ENCODE results near the gene OST4.

OST4 gene

DNA sequence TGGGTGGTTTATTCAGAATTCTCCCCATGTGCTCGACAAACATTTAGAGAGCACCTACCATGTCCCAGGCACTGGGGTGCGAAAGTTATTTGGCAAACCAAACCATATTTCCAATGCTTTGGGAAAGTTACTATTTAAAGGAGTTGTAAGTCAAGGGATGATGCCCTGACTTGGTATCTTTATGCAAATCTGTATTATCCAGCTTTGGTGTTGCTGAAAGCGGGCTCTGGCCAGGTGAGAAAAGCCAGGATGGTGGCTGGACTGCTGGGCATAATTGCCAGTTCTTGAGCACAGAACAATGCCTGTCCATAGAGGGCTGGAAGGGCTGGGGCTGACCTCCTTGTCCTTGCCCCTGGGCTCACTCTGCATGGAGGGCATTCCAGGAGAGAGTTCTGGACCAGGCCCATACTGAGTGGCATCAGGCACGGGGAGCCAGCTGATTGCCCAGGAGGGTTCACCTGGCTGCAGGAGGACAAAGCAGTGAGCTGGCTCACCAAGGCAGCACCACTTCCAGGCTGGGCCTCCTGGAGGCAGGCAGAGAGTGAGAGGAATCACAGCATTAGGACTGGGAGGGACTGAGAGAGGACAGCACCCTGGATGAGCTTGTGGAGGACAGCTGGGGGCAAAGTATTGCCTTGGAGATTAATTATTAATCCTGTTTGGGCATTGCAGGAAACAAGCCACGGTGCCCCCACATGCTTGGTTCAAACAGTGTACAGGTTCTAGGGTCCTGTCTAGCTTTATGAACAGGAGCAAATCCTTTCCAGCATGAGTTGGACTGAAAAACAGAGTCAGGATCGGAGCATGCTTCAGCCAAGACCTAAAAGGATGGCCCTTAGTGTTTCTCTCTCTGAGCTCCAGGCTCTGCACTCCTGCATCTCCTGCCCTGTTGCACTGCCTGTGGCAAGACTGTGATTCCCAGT lies 22.2 kb upstream of the OST4 start:
- DNase-seq = no peak

DNA sequence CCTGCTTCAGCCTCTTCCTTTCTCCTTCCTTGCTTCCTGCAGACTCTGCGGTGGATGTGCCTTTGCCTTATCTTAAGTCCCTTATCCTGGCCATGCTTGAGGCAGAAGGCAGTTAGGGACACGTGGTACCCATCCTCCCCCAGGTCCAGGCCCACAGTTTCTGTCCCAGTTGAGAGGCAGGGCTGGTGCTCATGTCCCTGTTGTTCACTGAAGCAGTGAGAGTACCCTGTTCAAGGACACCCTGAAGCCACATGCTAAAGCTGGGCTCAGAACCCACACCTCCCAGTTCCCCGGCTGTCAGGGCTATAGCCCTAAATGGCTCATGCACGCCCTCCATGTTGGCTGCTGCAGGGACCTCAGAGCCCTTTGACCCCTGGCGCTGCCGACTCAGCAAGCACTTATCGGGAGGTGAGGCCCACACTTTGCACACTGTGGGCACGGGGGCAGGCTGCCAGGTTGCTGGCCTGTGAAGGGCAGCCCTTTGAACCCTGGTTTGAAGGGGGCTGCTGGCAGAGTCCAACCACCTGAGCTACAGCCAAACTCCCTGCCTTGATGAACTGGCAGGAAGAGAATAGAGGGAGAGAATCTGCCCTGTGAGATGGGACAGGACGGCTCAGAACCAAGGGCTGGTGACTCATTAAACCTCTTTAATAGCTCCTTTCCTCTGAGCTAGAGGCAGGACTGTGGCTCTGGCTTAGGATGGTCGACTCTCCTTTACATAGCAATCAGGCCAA lies 21.4 kb upstream of the OST4 start:
- no peak for DNase-seq

DNA sequence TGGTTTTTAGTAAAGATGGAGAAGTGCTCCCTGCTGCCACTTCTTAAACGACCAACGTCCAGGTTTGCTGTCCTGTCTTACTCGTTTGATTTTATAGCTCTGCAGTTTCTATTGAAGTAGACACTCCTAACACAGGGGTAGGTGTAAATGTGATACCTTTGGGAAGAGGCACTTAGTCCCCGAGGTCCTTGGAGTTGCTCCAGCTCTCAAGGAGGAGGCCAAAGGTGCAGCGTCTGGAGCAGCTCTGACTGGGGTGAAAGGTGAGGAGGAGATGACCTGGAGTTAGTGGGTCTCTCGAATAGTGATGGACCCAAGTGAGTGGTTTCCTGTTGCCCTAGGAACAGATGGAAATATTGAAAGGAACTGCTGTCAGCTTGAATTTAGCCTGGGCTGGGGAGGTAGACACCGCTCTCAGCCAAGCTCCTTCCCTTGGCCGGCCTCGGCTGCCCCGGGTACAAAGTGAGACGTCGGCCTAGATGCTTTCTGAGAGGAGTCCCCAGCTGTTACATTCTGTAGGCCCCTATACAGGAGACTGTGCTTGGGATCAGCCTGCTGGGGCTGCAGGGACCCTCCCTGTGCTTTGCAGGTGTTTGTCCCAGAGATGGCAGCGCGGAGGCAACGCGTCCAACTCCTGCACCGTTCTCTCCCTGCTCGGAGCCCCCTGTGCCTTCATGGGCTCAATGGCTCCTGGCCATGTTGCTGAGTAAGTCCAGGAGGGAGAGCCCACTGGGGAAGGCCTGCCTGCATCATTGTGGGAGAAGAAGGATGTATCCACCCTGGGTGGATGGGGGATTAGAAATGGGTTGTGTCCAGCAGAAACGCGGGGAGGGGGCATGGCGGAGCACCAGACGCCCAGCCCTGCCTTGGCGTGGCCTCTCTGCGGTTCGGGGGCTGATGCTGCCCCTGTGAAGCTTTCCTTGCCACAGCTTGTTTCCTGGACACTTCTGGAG lies 20.6 kb upstream of the OST4 start:
- DNase-seq = no peak

DNA sequence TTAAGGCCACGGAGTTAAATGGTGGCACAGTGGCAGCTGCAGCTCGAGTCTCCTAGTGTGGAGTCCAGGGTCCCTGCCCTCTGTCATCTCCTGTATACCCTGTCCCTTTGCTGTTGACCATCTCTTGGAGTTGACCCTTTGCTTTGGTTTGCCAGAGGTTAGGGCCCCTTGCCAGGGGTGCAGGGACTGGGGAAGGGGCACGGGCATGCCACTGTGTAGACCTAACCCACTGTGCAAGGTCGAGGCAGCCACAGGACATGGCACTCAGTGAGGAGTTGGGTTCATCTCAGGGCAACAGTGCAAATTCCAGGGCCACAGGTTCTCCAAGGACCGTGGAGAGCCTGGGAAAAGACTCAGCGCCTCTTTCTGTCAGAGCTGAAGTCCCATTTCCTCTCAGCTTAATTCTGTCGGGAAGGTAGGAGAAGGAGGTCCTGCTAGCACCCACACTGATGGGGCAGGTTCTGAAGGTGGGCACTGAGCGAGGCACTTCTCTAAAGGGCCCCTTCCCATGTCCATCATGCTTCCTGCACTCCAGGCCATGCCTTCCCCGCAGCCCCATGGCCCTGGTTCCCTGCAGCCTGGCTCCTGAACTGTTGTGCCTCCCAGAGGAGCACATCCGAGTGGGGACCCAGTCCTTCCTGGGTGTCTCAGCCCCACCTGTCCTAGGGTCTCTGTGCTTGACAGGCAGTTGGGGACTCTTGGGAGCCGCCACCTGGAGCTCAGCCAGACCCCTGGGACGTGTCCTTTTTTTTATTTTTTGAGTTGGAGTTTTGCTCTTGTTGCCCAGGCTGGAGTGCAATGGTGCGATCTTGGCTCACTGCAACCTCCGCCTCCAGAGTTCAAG lies 17.9 kb upstream of the OST4 start:
- no peak for DNase-seq

DNA sequence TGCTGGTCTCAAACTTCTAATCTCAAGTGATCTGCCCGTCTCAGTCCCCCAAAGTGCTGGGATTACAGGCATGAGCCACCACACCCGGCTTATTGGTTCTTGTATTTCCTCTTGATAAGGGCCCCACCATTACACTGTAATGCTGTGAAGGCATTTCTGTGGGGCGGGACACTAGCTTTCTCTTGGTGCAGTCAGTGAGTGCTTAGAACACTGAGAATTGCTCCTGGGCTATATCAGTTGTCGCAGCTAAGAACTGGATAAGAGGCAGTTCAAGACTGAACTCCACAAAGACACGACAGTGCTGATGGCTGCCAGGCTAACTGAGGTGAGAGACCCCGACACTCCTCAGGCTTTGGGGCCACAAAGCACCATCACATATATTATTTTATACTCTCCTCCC lies 17.2 kb upstream of the OST4 start:
- no peak for DNase-seq

DNA sequence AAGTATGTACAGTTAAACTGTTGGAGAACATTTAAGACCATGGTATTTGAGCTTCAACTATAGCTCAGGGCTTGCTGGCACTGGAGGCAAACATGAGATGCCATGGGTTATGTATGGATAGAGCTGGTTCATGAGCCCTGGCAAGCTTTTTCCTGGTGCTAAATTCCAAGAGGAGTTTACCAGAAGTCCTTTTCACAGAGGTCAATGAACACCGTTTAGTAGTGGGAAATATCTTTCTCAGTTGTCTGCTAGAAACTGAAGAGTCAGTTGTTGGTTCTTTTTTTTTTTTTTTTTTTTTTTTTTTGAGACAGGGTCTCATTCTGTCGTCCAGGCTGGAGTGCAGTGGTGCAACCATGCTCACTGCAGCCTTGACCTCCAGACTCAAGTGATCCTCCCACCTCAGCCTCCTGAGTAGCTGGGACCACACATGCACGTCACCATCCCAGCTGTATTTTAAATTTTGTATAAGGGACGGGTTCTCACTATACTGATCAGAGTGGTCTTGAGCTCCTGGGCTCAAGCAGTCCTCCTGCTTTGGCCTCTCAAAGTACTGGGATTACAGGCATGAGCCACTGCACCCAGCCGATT lies 16.5 kb upstream of the OST4 start:
- DNase-seq = no peak

DNA sequence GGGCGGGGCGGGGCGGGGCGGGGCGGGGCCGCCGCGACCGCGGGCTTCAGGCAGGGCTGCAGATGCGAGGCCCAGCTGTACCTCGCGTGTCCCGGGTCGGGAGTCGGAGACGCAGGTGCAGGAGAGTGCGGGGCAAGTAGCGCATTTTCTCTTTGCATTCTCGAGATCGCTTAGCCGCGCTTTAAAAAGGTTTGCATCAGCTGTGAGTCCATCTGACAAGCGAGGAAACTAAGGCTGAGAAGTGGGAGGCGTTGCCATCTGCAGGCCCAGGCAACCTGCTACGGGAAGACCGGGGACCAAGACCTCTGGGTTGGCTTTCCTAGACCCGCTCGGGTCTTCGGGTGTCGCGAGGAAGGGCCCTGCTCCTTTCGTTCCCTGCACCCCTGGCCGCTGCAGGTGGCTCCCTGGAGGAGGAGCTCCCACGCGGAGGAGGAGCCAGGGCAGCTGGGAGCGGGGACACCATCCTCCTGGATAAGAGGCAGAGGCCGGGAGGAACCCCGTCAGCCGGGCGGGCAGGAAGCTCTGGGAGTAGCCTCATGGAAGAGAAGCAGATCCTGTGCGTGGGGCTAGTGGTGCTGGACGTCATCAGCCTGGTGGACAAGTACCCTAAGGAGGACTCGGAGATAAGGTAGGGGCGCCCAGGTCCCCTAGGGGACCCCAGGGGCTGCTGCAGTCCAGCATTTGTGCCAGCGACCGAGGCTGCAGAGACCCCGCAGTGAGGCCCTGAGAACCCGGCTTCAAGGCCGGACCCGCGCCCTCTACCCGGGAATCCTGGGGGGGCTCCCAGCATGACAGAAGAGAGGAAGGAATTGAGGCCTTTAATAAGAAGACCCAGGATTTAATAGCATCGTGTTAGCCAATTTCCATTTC lies 15.5 kb upstream of the OST4 start, which contains the start of gene KHK:
Gene KHK (plus strand): TSS at position 49 of the 870 bp plus-strand sequence. CDS start 488 bp downstream, at position 537.
- peak in 30 of 51 donors; percentile 28 to 74 (median 53) for DNase-seq

DNA sequence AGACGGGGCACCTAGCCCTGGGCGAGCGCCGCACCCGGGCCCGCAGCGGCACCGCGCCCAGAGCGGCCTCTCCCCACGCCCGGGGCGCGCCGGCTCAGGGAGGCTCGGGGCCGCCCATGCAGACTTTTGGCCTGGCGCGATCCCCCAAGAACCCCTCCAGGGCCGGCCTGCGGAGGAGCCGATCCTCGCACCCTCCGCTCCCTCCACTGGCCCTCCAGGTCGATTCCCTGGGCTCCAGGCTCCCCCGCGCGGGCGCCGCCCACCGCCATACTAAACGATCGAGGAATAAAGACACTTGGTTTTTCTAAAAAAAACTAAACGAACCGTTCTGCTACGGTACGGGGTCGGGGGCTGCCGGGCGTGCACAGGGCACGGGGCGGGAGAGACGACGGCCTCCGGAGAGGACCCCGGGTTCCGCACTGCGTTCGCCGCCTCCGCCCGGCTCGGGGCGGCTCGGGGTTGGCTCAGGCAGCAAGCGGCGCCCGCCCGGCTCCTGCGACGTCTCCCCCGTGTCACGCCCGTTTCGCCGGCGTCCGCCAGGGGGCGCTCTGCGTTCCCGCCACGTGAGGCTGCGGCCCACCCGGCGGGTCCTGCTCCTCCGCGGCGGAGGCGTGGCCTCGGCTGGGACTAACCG lies 14.8 kb upstream of the OST4 start:
- peak; percentile 51 to 99 (median 91) for DNase-seq

DNA sequence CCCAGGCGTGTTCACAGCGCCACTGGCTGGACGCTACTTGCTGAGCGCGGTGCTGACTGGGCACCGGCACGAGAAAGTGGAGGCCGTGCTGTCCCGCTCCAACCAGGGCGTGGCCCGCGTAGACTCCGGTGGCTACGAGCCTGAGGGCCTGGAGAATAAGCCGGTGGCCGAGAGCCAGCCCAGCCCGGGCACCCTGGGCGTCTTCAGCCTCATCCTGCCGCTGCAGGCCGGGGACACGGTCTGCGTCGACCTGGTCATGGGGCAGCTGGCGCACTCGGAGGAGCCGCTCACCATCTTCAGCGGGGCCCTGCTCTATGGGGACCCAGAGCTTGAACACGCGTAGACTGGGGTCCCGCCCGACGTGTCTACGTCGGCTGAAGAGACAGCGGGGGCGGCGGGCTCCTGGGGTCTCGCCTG lies 14.2 kb upstream of the OST4 start:
- DNase-seq = peak in 49 of 51 donors; percentile 16 to 88 (median 59)

DNA sequence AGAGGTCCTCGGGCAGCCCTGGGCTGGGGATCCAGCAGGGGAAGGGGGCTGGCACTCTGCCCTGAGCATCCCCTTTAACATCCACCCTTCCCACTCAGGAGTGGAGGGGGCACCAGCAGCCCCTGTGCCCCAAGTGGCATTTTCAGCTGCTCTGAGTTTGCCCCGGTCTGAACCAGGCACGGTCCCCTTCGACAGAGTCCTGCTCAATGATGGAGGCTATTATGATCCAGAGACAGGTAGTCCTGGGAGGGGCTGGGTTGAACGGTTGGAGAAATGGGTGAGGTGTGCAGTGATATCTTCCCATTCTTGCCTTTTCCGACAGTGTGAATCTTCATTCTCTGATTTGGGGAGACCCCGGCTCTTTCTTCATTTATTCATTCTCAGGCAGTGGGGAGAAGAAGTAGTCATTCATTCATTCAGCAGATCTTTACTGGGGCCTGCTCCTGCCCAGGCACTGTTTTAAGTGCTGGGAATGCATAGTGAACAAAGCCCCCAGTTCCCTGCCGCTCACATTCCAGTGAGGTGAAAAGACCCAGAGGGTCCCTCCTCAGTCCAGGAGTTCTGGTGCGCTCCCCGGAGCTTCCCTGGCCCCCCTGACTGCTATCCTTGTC lies 13.7 kb upstream of the OST4 start:
- DNase-seq = no peak

DNA sequence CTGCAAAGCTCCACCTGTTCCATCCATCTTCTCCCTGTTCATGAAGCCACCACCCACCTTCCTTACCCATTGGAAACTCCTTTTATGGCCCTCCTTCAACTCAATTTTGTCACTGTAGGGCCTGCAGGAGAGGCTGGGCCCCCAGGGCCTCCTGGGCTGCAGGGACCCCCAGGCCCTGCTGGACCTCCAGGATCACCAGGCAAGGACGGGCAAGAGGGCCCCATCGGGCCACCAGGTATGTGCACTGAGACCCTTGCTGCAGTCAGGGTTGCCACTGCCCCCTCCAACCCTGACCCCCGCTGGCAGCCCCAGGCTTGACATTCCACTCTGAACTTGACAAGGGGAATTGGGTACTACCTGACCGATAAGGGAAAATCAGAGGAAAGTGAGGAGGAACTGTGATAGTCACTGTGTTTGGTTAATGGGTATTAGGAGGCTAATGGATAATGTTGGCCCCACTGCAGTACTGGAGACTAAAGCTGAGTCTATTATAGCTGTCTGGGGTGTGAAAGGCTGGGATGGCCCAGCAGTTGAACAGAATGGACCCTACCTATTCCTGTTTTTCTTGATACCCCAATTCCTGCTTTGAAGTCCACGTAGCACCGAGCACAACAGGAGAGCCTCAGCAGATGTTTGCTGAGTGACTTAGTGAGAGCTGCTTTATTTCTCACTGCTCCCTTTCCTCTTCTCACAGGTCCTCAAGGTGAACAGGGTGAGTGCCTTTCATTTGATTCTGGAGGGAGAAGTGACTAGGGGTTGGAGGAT lies 13.0 kb upstream of the OST4 start:
- DNase-seq = no peak

DNA sequence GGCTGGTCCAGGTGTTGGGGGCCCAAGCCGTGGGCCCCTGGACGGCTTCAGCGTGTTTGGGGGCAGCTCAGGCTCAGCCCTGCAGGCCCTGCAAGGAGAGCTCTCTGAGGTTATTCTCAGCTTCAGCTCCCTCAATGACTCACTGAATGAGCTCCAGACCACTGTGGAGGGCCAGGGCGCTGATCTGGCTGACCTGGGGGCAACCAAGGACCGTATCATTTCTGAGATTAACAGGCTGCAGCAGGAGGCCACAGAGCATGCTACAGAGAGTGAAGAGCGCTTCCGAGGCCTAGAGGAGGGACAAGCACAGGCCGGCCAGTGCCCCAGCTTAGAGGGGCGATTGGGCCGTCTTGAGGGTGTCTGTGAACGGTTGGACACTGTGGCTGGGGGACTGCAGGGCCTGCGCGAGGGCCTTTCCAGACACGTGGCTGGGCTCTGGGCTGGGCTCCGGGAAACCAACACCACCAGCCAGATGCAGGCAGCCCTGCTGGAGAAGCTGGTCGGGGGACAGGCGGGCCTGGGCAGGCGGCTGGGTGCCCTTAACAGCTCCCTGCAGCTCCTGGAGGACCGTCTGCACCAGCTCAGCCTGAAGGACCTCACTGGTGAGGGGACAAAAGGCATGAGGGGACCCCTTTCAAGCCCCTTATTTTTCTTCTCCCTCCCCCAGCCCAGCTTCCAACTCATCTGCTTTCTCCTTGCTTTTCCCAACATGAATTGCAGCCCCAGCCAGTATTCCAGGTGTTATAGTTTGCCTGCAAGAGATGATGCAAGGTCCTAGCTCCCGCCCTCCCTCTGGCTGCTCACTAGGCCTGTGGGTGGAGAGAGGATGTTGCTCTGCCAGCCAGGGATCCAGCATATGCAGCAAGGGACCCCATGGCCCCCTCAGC lies 12.2 kb upstream of the OST4 start:
- no peak for DNase-seq

DNA sequence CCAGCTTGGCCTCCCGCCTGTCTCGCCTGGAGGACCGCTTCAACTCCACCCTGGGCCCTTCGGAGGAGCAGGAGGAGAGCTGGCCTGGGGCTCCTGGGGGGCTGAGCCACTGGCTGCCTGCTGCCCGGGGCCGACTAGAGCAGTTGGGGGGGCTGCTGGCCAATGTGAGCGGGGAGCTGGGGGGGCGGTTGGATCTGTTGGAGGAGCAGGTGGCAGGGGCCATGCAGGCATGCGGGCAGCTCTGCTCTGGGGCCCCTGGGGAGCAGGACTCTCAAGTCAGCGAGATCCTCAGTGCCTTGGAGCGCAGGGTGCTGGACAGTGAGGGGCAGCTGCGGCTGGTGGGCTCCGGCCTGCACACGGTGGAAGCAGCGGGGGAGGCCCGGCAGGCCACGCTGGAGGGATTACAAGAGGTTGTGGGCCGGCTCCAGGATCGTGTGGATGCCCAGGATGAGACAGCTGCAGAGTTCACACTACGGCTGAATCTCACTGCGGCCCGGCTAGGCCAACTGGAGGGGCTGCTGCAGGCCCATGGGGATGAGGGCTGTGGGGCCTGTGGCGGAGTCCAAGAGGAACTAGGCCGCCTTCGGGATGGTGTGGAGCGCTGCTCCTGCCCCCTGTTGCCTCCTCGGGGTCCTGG lies 11.4 kb upstream of the OST4 start:
- DNase-seq = no peak

DNA sequence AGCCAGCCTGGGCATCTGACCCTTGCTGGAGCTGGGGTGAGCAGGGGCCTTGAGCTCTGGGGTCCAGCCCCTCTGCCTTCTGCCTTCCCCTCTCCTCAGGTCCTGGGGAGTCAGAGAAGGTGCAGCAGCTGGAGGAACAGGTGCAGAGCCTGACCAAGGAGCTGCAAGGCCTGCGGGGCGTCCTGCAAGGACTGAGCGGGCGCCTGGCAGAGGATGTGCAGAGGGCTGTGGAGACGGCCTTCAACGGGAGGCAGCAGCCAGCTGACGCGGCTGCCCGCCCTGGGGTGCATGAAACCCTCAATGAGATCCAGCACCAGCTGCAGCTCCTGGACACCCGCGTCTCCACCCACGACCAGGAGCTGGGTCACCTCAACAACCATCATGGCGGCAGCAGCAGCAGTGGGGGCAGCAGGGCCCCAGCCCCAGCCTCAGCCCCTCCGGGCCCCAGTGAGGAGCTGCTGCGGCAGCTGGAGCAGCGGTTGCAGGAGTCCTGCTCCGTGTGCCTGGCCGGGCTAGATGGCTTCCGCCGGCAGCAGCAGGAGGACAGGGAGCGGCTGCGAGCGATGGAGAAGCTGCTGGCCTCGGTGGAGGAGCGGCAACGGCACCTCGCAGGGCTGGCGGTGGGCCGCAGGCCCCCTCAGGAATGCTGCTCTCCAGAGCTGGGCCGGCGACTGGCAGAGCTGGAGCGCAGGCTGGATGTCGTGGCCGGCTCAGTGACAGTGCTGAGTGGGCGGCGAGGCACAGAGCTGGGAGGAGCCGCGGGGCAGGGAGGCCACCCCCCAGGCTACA lies 10.7 kb upstream of the OST4 start:
- DNase-seq = no peak

DNA sequence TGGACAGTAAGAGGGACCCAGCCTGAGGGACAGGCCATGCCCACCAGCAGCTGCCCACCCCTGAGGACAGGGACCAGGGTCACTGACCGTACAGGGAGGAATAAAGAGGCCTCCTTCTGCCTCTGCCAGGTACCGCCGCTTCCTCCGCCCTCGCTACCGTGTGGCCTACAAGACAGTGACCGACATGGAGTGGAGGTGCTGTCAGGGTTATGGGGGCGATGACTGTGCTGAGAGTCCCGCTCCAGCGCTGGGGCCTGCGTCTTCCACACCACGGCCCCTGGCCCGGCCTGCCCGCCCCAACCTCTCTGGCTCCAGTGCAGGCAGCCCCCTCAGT lies 9.1 kb upstream of the OST4 start:
- no peak for DNase-seq

All from hypothalamus (tissue), 51 donors.